GM13976 (cell line): ENCODE measurements around the gene VAC14.

Experiments
- DNase-seq: peaks from one replicate; pipeline ENCODE4 v3.0.0; 2012; ENCODE audit warnings: low spot score
- in situ Hi-C: fragments of 300-500 bp; cut with MboI; formaldehyde crosslinking; loops from one replicate; pipeline ENCODE4 v1.12.0; 2022; ENCODE audit warnings: low sequenced_read_pairs, mixed read lengths, inconsistent platforms; ENCODE audit not compliant: unreplicated experiment
- TF ChIP-seq, protein P1 (sequence below): IDR thresholded peaks from 2 replicates; pipeline ENCODE4 v1.5.1; 2012; ENCODE audit warnings: borderline replicate concordance, mild to moderate bottlenecking; ENCODE audit not compliant: insufficient read depth; ENCODE audit errors: extremely low read depth, missing control alignments, control extremely low read depth

Gene VAC14

DNA sequence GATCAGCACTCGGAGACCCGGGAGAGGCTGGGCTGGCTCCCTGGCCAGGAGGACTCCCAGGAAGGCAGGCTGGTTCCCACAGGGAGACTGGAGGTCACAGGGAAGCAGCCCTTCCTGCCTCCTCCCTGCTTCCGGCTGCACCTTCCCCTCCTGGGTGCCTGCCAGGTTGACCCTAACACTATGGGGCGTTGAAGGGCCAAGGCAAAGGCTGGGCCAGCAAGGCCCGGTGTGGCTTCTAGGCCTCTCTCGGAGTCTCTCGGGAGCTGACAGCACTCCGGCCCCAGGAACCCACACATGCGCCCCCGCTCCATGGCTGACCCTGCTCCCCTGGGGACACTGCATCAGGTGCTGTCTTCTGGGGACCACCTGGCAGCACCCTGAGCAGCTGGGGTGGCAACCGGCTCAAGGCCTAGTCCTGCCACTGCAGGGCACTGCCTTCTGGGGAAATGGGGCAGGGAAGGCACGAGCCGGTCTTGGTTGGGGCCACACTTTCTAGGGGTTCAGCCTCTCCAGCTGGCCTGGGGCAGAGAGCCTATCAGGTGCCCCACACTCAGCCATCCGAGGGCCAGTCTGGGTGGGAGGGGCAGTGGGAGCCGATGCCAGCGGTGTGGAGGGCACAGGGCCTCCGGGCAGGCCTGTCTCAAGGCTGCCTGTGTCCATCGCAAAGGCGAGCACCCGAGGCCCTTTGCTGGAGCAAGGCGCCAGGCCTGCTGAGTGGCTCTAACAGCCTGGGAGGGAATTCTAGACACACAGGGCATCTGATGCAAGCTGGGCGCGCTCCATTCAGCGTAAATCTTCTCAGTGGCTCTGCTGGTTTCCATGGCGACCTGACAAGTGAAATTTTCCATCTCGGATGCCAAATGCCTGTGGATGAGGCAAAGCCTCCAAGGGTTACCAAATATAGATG is 109.5 kb downstream of the VAC14 start:
- DNase-seq, result no peak
- TF ChIP-seq, protein P1, sequence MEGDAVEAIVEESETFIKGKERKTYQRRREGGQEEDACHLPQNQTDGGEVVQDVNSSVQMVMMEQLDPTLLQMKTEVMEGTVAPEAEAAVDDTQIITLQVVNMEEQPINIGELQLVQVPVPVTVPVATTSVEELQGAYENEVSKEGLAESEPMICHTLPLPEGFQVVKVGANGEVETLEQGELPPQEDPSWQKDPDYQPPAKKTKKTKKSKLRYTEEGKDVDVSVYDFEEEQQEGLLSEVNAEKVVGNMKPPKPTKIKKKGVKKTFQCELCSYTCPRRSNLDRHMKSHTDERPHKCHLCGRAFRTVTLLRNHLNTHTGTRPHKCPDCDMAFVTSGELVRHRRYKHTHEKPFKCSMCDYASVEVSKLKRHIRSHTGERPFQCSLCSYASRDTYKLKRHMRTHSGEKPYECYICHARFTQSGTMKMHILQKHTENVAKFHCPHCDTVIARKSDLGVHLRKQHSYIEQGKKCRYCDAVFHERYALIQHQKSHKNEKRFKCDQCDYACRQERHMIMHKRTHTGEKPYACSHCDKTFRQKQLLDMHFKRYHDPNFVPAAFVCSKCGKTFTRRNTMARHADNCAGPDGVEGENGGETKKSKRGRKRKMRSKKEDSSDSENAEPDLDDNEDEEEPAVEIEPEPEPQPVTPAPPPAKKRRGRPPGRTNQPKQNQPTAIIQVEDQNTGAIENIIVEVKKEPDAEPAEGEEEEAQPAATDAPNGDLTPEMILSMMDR, result no peak

DNA sequence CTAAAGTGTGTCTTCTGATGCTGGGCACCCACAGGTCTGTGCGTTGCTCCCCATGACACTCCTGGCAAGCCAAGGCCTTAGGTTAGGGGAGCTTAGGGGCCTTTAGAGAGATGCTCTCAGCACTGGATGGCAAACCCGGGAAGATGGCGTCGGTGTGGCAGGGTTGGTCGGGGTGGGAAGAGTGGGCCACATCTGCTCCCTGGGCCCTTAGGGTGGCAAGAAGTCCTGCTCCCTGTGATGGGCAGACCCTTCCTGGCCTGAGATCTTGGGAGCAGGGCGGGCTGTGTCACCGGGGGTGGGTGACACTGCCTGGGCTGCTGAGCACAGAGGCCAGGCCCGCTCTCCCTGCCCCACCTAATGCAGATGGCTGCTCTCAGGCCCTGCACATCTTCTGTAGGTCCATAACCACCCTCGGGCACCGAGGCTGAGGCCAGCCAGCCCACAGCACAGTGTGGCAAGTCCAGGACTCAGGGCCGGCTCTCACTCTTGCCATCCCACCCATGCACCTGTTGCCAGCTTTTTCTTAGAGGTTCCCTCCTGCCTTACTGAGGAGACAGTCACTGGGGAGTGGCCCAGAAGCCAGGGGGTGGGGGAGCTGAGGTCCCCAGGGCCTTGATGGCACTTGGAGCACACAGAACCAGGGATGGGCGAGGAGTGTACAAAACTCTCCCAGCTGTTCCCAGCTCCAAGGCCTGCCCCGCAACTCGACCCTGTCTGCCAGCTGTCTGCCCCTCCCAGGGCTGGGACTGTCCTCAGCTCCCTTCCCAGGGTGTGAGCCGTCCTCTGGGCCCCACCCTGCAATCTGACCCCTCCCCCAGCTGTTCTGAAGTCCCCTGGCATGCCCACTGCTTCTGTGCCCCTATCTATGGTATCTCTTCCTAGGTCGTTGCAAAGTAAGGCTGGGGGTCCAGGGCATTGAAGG is 110.7 kb downstream of the VAC14 start:
- in situ Hi-C loops, result no loop called here
- DNase-seq, result no peak
- TF ChIP-seq, protein P1, result no peak

More for the DNA sequence above, 109.5 kb downstream of the VAC14 start:
- in situ Hi-C loops, result no loop called here

DNA sequence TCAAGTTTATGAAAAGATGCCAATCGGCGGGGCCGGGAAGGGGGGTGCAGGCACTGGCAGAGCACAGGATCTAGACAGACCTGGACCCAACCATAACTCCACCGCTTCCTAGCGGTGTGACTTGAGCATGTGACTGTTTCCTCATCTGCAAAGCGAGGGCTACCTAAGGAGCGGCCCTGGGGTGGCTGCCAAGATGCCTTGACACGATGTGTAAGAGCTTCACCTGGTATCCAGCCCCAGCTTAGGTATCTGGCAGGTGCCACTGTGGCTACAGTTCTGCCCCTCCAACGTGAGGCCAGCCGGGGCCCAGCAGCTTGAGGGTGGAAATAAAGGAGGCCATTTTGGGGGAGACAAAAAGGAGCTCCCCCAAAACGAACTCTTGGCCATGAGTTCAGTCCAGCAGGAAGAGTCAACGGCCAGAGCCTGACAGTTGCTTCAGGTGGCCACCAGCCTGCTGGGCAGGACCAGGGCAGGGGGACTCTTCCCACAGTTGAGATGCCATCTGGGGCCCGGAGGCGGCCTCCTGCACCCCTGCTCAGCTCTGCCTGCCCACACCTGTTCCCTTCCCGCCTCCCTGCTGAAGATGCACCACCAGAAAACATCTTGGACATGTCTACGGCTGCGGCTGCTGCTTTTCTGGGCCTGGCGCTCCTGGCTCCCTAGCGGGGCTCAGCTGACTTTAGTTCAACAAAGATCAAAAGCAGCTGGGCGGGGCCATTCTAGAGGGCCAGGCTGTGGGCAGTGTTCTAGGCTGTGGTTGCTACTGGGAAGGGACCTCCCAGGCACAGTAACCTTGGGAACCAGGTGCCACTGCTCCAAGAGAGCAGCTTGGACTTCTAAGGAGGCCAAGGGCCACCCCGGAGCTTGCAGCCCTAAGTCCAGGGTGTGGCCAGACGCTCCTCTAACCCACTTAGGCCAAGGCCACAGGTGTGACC is 111.7 kb downstream of the VAC14 start:
- TF ChIP-seq, protein P1, result no peak
- in situ Hi-C loops, result no loop called here
- no peak for DNase-seq

DNA sequence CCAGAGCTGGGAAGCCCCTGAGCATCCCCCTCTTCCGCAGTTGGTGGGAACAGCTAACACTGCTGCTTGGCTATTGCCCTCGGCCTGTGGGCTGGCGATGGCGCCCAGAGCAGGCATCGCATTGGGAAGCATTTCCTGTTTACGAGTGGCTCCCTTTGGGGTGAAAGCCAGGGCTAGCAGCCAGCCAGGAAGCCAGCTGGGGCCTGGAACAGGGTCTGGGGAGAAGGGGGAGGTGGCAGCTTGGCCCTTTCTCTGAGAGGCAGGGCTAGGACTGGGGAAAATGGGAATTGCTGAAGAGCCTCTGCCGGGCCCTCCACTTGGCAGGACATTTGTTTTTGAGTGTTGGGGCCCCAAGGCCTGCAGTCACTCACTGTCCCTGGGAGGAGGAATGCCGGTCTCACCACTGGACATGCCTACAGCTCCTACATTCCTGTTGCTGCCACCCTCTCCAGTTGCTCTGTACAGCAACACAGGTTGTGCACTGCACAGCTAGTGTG is 112.7 kb downstream of the VAC14 start:
- DNase-seq, result no peak
- in situ Hi-C loops, result no loop called here
- TF ChIP-seq, protein P1, result no peak

DNA sequence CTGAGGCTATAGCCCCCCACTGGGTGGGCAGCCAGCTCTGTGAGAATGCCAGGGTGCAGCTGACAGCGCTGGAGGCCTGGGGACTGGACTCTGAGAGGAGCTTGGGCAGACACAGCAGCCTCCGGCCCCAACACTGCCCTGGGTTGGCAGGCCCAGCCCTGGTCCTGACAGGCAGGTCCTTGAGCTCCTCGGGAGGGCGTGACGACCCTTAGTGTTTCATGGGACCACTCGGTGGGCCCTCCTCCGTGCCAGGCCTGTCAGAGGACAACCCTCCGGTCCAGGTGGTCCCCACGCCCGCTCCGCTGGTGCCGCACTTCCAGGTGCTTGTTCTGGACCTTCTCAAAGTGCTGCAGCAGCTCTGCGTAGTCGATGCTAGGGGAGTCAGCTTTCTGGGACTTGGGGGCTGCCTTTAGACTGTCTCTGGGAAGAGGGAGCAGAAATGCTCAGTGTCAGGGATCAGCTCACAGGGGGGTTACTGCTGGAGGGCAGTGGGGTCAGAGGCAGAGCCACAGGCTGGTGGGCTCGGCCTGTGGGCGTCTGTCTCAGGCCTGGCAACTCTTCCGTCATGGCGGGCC is 113.2 kb downstream of the VAC14 start:
- no peak for DNase-seq
- in situ Hi-C loops, result no loop called here
- TF ChIP-seq, protein P1, result no peak

DNA sequence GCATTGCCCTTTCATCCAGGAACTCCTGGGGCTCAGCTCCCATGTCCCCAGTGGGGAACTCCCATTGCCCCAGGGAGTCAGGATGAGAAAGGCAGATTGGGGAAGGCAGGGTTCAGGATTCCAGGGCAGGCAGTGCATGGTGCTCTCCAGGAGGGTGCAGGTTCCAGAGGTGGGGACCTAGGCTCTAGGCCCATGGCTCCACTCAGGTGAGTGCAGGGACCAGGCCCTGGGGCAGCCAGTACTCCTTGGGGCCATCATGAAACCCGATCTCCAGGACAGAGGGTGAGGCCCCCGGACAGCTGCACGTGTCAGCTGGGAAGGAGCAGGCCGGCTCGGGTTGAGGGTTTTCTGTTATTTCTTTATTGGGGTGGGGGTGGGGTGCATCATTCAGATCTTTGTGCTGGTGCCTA is 113.9 kb downstream of the VAC14 start:
- no peak for DNase-seq
- TF ChIP-seq, protein P1, result no peak
- in situ Hi-C loops, result no loop called here
